ELF-1 (cell line): ENCODE data around the gene ENKUR.

Experiments used
- DNase-seq: peaks from one replicate; pipeline ENCODE4 v3.0.0-alpha.2; 2016; ENCODE audit warnings: low read depth, low spot score

Gene ENKUR

DNA sequence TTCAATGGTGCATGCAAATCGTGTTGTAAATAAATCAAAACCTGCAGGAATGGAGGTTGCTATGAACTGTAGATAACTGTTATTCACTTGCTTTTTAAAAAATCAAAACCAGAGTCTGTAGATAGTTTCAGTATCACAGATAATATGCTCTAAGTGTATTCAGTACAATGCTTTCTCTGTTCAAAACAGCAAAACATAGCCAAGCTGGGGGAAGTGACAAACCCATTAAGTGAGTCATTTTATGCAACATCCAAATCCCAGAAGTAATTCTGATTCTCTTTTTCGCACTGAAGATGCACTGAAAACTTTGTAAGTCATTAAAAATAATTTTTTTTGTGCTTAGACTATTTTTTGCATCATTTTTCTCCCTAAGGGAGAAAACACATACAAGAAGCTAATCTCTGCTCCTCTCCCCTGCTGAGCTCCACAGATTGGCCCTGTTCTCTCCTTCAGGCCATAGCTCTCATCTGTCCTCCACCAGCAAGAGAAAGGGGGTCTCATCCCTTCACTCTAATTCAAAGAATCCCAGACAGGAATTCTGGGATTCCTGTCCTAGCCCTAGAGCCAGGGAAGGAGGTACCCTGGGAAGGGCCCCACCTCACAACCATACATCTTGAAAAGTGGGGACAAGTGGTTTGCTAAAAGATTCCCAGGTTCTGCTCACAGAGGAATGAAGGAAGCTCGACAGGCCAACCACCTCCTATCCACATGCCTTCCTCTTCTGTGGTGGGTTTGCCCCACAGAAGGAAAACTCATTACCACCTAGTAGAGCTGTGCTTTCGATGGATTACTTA lies 68.5 kb downstream of the ENKUR start:
- no peak for DNase-seq

- DNase-seq, result peak; percentile 68
Measured at GRCh38 chr10:24944512-24945255, 71.3 kb downstream of the ENKUR start.

DNA sequence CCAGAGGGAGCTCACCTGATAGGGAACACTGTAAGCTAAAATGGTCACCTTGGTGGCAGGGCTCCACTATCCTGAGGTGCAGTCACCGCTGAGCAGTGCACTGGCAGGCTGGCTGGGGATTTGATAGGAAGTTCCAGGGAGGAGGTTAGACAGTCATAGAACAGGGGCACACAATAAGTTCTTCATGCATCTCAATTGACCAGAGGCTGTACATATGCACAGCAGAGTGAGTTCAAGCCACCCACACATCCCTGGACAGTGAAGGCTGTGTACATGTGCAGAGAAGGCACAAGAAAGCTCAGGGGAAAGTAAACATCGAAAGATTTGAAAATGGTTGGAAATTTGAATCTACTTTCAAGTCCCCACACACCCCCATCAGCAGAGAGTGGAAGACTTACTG lies 77.4 kb downstream of the ENKUR start:
- no peak for DNase-seq

- no peak for DNase-seq
Measured at GRCh38 chr10:24938076-24938475, 77.9 kb downstream of the ENKUR start.

DNA sequence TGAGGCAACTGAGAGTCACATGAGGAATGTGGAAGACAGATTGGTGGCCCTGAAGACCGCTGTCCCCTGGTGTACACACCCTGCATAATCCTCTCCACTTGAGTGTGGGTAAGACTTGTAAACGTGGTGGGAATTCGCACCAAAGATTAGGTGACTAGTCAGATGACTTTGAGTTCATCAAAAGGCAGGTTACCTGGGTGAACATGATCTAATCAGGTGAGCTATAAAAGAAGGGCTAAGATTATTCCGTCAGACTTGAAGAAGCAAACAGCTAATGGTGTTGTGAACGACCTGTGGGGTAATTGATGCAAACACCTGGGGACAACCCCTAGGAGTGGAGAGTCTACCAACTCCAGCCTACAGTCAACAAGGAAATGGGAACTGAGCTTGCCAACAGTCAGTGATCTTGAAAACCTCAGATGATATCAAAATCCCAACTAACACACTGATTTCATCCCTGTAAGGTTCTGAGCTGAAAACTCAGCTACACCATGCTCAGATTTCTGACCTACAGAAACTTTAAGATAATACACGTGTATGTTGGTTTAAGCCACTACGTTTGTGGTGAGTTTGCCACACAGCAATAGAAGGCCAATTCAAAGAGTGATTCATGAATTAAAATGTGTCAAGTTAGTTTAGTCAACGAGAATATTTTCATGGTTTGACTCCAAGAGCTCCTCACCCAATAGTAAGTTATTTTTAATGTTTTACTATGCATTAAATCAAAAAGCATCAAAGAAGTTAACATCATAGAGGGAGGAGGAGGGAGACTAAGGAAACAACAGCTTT lies 80.3 kb downstream of the ENKUR start:
- no peak for DNase-seq
